Adrenal gland (tissue), 12 donors: ENCODE data around the gene AK6. TPM values are rescaled to one million over a fixed set of nuclear protein-coding genes. Genes with fewer than 3 reads are reported as not detected.

ENCODE experiments used
- DNase-seq, 7 donors: peaks; one replicate each; pipeline ENCODE4 v3.0.0-alpha.2; 2019 to 2020
- H3K27ac ChIP-seq, 5 donors: fragments of 200-600 bp; sonication (generic) in 4 of 5; 1 replicate in 3 of 5; 2 replicates in 2 of 5; pipeline versions ENCODE4 v1.5.1 to v1.8.0; 2016 to 2020; ENCODE audit warnings: mild to moderate bottlenecking in 1 of 5
- H3K27me3 ChIP-seq: fragments of 200-600 bp; 2 replicates; pipeline ENCODE4 v1.8.0; 2021
- H3K36me3 ChIP-seq, 2 donors: fragments of 200-600 bp; replicated peaks in 1 of 2; 1 replicate in 1 of 2; 2 replicates in 1 of 2; pipeline versions ENCODE4 v1.5.1 to v1.8.0; 2018 to 2022
- H3K4me1 ChIP-seq, 2 donors: fragments of 200-600 bp; replicated peaks in 1 of 2; 1 replicate in 1 of 2; 2 replicates in 1 of 2; pipeline versions ENCODE4 v1.5.1 to v1.8.0; 2018 to 2021
- H3K4me3 ChIP-seq, 4 donors: fragments of 200-600 bp; sonication (generic) in 3 of 4; one replicate each; pipeline ENCODE4 v1.5.1; 2016 to 2018
- H3K9me3 ChIP-seq, 3 donors: fragments of 200-600 bp; sonication (generic) in 1 of 3; replicated peaks in 1 of 3; 1 replicate in 2 of 3; 2 replicates in 1 of 3; pipeline versions ENCODE4 v1.5.1 to v1.8.0; 2016 to 2021
- POLR2A ChIP-seq, 2 donors: fragments of 450-650 bp; IDR thresholded peaks; one replicate each; pipeline ENCODE4 v1.6.1; 2017; ENCODE audit warnings: antibody characterized with exemption in 2 of 2, mild to moderate bottlenecking in 2 of 2, moderate library complexity in 1 of 2
- WGBS, 4 donors: extraction: QIAGEN DNeasy Blood & Tissue Kit in 2 of 4; methylation state at CpG; one replicate each; pipeline versions ENCODE4 v1.1.5 to v1.1.7; 2013 to 2017; 5-methylcytosine and 5-hydroxymethylcytosine counted together
- intact Hi-C, 2 donors: fragments of 100-400 bp; cut with DNase I; formaldehyde crosslinking; loops; one replicate each; pipeline versions ENCODE4 v1.14.1 to v1.15.0; 2022 to 2023
- polyA plus RNA-seq, 3 donors: library from polyadenylated mRNA; stranded (reverse); fragments of 200-250 nt in 2 of 3; fragments of 350-450 nt in 1 of 3; fragmentation: Illumina TruSeq in 1 of 3; extraction: RNeasy Lipid Tissue Mini Kit (QIAGEN cat#74804) in 1 of 3; gene quantifications; one replicate each; pipeline ENCODE4 v1.2.3, GENCODE V29; 2013 to 2014
- total RNA-seq, 9 donors: library from RNA; depleted of rRNA in 4 of 9; stranded (reverse); fragments of >200 nt in 4 of 9; fragments of 120-200 nt in 1 of 9; fragmentation: NEBNext Ultra II Directional in 1 of 9; extraction: Animal tissue kit (Norgen Biotek cat#: 25700) in 1 of 9; gene quantifications; one replicate each; pipeline versions ENCODE4 v1.1.0 to v1.2.4, GENCODE V29; 2013 to 2023
- TF ChIP-seq, protein P1 (sequence below), 6 experiments: fragments of 450-650 bp in 4 of 6; fragments of 200-600 bp in 2 of 6; sonication (generic) in 1 of 6; IDR thresholded peaks; 1 replicate in 5 of 6; 2 replicates in 1 of 6; pipeline versions ENCODE4 v1.5.1 to v1.8.0; 2016 to 2021; ENCODE audit warnings: antibody characterized with exemption in 6 of 6, mild to moderate bottlenecking in 2 of 6, moderate library complexity in 1 of 6
- donor health status: healthy with polysubstance abuse.
- donor health status: Bipolar disorder and iron deficiency.
- donor health status: DM: yes; HTN: yes; CAD: no.
- donor health status: DM: no; HTN: no; CAD: no.
- donor health status: DM: no; HTN: no; CAD: no.
- donor health status: DM: yes; HTN: yes; CAD: no.

The AK6 gene
- total and polyA plus RNA-seq, 12 donors, result 9.6 to 190 (median 54.7) TPM

- 2 to 4% (median 3%) methylated on average over 23 to 39 of the region's 39 CpGs for WGBS, 4 donors
- Histone ChIP-seq H3K9me3 (no peaks in the 10 kb centered on the region), H3K27ac (peak overlapping the region; percentile 98 to 99 (median 99)), H3K27me3 (no peaks in the 10 kb centered on the region), H3K4me3 (peak overlapping the region; percentile 74 to 96 (median 89)), H3K4me1 (peaks cover 13 to 40% of the 10 kb centered on the region in 2 donors), H3K36me3 (peaks cover 0 to 21% of the 10 kb centered on the region in 2 donors)
- intact Hi-C loops, result loop anchor here in 1 of 2 donors (10.0 kb wide), 1 partner anchor 274 kb away; the partner anchor contains the start of gene SLC30A5
- TF ChIP-seq, protein P1, sequence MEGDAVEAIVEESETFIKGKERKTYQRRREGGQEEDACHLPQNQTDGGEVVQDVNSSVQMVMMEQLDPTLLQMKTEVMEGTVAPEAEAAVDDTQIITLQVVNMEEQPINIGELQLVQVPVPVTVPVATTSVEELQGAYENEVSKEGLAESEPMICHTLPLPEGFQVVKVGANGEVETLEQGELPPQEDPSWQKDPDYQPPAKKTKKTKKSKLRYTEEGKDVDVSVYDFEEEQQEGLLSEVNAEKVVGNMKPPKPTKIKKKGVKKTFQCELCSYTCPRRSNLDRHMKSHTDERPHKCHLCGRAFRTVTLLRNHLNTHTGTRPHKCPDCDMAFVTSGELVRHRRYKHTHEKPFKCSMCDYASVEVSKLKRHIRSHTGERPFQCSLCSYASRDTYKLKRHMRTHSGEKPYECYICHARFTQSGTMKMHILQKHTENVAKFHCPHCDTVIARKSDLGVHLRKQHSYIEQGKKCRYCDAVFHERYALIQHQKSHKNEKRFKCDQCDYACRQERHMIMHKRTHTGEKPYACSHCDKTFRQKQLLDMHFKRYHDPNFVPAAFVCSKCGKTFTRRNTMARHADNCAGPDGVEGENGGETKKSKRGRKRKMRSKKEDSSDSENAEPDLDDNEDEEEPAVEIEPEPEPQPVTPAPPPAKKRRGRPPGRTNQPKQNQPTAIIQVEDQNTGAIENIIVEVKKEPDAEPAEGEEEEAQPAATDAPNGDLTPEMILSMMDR (IDR thresholded peaks at IDR 0.05), result no peak
- no peak for TF ChIP-seq POLR2A (IDR thresholded peaks at IDR 0.05)
- peak in 1 of 7 donors; percentile 5 for DNase-seq
These were observed 621 bp downstream of the AK6 start for GRCh38 chr5:69368458-69369339.

GRCh38 chr5:69367697-69368279 lies 1.5 kb downstream of the AK6 start:
- 89 to 96% (median 90%) methylated on average over 11 of the region's 11 CpGs for WGBS, 4 donors
- TF ChIP-seq, protein P1 (IDR thresholded peaks at IDR 0.05), result no peak
- no peak for TF ChIP-seq POLR2A (IDR thresholded peaks at IDR 0.05)
- peak overlapping the region in 1 of 5 donors; percentile 99 for H3K27ac ChIP-seq
- no peaks in the 10 kb centered on the region for H3K9me3 ChIP-seq
- H3K36me3 ChIP-seq, result peaks cover 0 to 21% of the 10 kb centered on the region in 2 donors
- no peak for DNase-seq
- intact Hi-C loops, result loop anchor here in 1 of 2 donors (10.0 kb wide), 1 partner anchor 273 kb away; the partner anchor contains the start of gene SLC30A5
- H3K4me3 ChIP-seq, result no peak overlapping the region
- peaks cover 13 to 40% of the 10 kb centered on the region in 2 donors for H3K4me1 ChIP-seq
- no peaks in the 10 kb centered on the region for H3K27me3 ChIP-seq

DNA sequence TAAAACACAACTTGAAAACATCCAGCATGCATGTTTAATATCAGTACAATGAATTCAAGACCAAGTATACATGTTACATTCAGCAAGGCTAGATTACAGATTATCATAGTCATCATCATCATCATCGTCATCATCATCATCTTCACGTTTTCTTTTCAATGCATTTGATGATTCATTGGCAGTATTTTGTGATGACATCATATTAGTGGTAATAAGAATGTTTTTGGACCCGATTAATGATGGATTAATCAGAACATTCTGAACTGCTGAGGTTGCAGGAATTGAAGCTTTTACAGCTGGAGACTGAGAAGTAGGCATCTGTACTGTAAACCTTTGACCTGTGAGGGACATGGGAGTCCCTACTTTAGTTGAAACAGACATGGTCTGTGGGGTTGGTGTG lies 4.5 kb downstream of the AK6 start:
- Histone ChIP-seq H3K9me3 (no peaks in the 10 kb centered on the region), H3K27me3 (no peaks in the 10 kb centered on the region), H3K36me3 (peaks cover 0 to 21% of the 10 kb centered on the region in 2 donors), H3K27ac (no peak overlapping the region), H3K4me1 (peaks cover 7 to 16% of the 10 kb centered on the region in 2 donors), H3K4me3 (no peak overlapping the region)
- intact Hi-C loops, result loop anchor here in 1 of 2 donors (10.0 kb wide), 1 partner anchor 270 kb away; the partner anchor contains the start of gene SLC30A5
- no peak for TF ChIP-seq POLR2A (IDR thresholded peaks at IDR 0.05)
- TF ChIP-seq, protein P1 (IDR thresholded peaks at IDR 0.05), result no peak
- 60 to 70% (median 66%) methylated on average over 3 of the region's 3 CpGs for WGBS, 4 donors
- DNase-seq, result no peak

DNA sequence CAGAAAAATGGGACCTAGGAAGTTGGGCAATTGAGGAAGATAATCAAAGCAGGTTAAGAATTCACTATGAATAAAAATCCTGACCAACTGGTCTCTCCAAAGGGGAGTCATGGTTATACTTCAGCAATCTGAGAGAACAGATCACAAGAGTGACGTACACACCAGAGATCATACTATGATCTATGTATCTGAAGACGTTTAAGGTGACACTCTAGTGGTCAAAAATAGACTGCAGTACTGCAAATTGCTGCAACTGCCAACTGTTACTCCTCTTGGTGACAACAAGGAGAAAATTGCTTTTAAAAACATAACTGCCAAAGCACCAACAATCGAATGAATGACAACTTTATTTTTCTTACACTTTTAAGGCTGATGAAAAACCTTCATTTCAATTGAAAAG lies 4.9 kb downstream of the AK6 start:
- no peak overlapping the region for H3K4me3 ChIP-seq
- H3K27me3 ChIP-seq, result no peaks in the 10 kb centered on the region
- no peaks in the 10 kb centered on the region for H3K9me3 ChIP-seq
- no peak overlapping the region for H3K27ac ChIP-seq
- DNase-seq, result no peak
- peaks cover 7 to 16% of the 10 kb centered on the region in 2 donors for H3K4me1 ChIP-seq
- intact Hi-C loops, result loop anchor here in 1 of 2 donors (10.0 kb wide), 1 partner anchor 270 kb away; the partner anchor contains the start of gene SLC30A5
- H3K36me3 ChIP-seq, result peaks cover 0 to 21% of the 10 kb centered on the region in 2 donors
- no peak for TF ChIP-seq POLR2A (IDR thresholded peaks at IDR 0.05)
- TF ChIP-seq, protein P1 (IDR thresholded peaks at IDR 0.05), result peak in 4 of 6 experiments; percentile 26 to 37 (median 34)
- WGBS, 4 donors, result 53 to 62% (median 56%) methylated on average over 3 of the region's 3 CpGs
